NCI-H146 treated with DMSO at 0.1 percent for 48 hours (cell line): Measurements from ENCODE around the gene SERPING1.

ENCODE experiments used
- DNase-seq: peaks from one replicate; lab custom pipeline; 2025; ENCODE audit not compliant: unreplicated experiment; lab: John Stamatoyannopoulos, UW

Gene SERPING1

GRCh38 chr11:57597461-57597915 is at the start of gene SERPING1:
Gene SERPING1 (plus strand): TSS chr11:57597685. CDS start chr11:57598271, 586 bp downstream.
- no peak for DNase-seq

GRCh38 chr11:57547854-57548377 is 49.6 kb upstream of the SERPING1 start:
- DNase-seq: no peak

GRCh38 chr11:57549983-57550382 is 47.5 kb upstream of the SERPING1 start:
- no peak for DNase-seq

- no peak for DNase-seq
Observed at GRCh38 chr11:57551941-57552340, 45.5 kb upstream of the SERPING1 start.

- DNase-seq: no peak
Observed at GRCh38 chr11:57552479-57552878, 45.0 kb upstream of the SERPING1 start.

DNA sequence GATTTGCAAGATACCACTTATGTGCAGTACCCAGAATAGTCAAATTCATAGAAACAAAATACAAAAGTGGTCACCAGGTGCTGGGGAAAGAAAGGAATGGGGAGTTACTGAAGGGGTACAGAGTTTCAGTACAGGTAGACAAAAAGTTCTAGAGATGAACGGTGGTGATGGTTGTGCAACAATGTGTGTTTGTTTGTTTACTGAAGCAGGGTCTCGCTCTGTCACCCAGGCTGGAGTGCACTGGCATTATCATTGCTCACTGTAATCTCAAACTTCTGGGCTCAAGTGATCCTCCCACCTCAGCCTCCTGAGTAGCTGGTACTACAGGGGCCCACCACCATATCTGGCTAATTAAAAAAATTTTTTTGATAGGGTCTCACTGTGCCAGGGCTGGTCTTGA is 42.1 kb upstream of the SERPING1 start:
- DNase-seq: no peak

- no peak for DNase-seq
Observed at GRCh38 chr11:57556041-57556440, 41.4 kb upstream of the SERPING1 start.

DNA sequence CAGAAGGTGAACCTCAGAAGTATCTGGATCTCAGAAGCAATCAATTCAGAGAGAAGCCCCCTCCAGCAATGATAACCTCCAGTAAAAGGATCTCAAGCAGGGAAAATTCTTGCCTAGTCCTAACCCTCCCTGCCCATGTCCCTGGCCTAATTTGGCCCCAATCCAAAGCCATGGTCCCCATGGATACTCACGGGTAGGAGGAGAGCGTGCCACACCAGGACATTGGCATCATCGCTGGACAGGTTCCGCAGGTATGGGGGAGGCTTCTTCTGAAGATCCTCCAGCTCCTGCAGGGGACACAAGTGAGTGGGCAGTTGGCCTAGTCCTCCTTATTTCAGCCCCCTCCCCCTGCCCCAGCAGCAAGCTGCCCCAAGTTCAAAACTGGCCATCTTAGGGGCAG is 37.3 kb upstream of the SERPING1 start:
- no peak for DNase-seq

DNA sequence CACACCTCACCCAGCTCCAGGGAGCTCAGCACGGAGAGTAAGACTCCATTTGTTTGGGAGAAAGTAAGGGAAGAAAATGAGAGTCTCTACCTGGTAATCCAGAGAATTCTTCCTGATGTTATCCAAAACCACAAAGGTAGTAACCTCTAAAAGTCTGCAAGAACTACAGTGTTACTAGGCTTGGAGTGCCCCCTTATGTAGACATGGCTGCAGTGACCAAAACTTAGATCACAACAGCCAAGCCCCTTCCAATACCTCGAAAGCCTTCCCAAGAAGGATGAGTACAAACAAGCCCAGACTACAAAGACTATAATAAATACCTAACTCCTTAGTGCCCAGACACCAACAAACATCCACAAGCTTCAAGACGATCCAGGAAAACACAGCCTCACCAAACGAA is 34.9 kb upstream of the SERPING1 start:
- DNase-seq: no peak

DNA sequence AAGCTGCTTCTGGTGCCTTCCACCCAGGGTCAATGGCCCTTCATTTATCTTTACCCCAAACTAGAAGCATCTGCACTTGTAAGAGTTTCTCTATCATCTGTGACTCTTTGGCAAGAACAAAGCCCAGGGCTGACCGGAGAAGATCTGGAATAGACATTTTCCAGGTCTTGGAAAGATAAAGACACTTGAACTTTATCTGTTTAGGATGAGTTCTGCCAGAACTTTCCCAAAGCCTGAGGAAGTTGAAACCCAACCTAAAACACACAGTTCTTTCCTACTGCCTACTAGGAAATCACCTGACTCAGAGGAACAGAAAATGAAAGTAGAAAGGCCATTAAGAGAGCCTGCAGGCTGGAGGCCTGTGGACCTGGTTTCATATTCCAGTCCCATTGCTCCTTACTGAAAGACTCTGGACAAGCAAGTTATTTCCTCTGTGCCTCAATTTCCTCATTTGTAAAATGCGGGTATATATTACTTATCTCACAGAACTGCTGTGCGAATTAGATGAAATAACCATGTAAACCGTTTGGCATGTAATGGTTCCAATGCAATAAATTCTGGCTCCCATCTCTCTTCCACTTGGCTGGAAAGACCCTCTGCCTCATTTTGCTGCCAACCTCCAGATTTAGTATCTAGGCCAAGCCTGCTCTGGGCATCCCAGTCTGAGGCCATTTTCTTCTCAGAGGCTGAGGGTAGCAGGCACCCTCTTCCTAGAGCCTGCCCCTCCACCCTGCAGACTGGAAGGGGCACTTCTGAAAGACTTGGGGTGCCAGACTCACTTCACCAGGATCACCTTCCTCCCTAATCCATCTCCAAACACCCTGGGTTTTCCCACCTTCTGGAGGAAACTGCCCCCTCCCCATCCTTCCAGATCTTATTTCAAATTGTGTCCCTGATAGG is 31.2 kb upstream of the SERPING1 start:
- DNase-seq: no peak

GRCh38 chr11:57566905-57567514 is 30.5 kb upstream of the SERPING1 start:
- no peak for DNase-seq

- peak; percentile 36 for DNase-seq
Observed at GRCh38 chr11:57567515-57568329, 29.8 kb upstream of the SERPING1 start, which contains the start of gene UBE2L6. Gene UBE2L6 (minus strand): TSS chr11:57567672. CDS start chr11:57567611, 61 bp downstream.

- no peak for DNase-seq
Observed at GRCh38 chr11:57568330-57568766, 29.1 kb upstream of the SERPING1 start.

GRCh38 chr11:57571606-57572005 is 25.9 kb upstream of the SERPING1 start:
- no peak for DNase-seq

- DNase-seq: no peak
Observed at GRCh38 chr11:57574061-57574460, 23.4 kb upstream of the SERPING1 start.

DNA sequence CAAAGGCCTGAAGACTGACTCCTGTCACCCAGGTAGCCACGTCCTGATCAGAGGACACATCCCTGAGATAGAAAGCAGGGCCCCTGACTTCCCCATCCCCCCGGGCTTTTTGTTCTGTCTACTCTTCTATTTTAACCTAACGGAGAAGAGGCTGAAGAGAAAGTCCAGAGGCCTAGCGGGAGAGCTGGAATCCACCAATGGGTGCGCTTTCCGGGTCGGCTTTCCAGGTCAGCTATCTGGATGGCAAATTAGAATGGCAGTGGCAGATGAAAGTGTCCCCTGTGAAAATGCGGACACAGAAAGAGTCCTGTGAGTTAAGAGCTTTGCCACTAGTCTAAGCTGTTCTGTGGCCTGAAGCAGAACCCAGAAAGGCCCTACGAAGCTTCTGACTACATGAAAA is 13.1 kb upstream of the SERPING1 start:
- DNase-seq: no peak

- DNase-seq: no peak
Observed at GRCh38 chr11:57585301-57585700, 12.2 kb upstream of the SERPING1 start.

GRCh38 chr11:57586711-57587245 is 10.7 kb upstream of the SERPING1 start:
- DNase-seq: no peak

DNA sequence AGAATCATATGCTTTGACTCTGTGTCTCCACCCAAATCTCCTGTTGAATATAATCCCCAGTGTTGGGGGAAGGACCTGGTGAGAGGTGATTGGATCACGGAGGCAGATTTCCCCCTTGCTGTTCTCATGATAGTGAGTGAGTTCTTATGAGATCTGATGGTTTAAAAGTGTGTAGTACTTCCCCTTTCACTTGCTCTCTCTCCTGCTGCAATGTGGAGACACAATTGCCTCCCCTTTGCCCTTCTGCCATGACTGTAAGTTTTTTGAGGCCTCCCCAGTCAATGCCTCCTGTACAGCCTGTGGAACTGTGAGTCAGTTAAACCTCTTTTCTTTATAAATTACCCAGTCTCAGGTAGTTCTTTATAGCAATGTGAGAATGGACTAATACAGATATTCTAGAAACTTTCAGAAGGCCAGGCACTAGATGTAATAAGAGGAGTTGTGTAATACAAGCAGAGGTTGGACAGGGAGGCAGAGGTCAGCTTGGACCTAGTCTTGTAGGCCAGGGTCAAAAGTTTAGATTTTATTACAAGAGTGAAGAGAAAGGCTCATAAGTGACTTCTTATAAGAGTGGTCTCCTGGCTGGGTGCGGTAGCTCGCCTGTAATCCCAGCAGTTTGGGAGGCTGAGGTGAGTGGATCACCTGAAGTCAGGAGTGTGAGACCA is 9.3 kb upstream of the SERPING1 start:
- DNase-seq: no peak

GRCh38 chr11:57596266-57596885 is 1.1 kb upstream of the SERPING1 start:
- no peak for DNase-seq
